Lower leg skin (tissue), 4 donors: Measurements from ENCODE around the gene RNF151. TPM values are rescaled to one million over a fixed set of nuclear protein-coding genes. Genes with fewer than 3 reads are reported as not detected.

Experiments
- DNase-seq, 2 donors: peaks; one replicate each; pipeline ENCODE4 v3.0.0-alpha.2; 2019; ENCODE audit warnings: low spot score in 2 of 2
- H3K4me3 ChIP-seq: fragments of 200-600 bp; sonication (generic); 2 replicates; pipeline ENCODE4 v1.5.1; 2017; ENCODE audit warnings: mild to moderate bottlenecking, low read depth; ENCODE audit not compliant: poor library complexity, severe bottlenecking
- CTCF ChIP-seq, 3 donors: fragments of 450-650 bp; IDR thresholded peaks; one replicate each; pipeline ENCODE4 v1.5.1; 2016; ENCODE audit warnings: antibody characterized with exemption in 3 of 3, mild to moderate bottlenecking in 3 of 3, moderate library complexity in 2 of 3
- POLR2A ChIP-seq, 2 donors: fragments of 450-650 bp; IDR thresholded peaks; one replicate each; pipeline ENCODE4 v1.6.1; 2016 to 2017; ENCODE audit warnings: antibody characterized with exemption in 2 of 2, mild to moderate bottlenecking in 1 of 2, moderate library complexity in 1 of 2
- WGBS, 2 donors: methylation state at CpG; one replicate each; pipeline ENCODE4 v1.1.5; 2018; 5-methylcytosine and 5-hydroxymethylcytosine counted together
- intact Hi-C: fragments of 100-400 bp; cut with DNase I; formaldehyde crosslinking; loops from one replicate; pipeline ENCODE4 v1.15.0; 2023; ENCODE audit warnings: low total_unique reads
- total RNA-seq, 4 donors: library from RNA; depleted of rRNA; stranded (reverse); fragments of >200 nt; gene quantifications; one replicate each; pipeline ENCODE4 v1.1.0, GENCODE V29; 2016

The RNF151 gene
- total RNA-seq, 4 donors from 2014 or later: not detected

- intact Hi-C loops: no loop called here
- H3K4me3 ChIP-seq: no peak within 1 kb of the TSS
- WGBS, 2 donors: 6 to 13% methylated on average over 19 to 28 of the region's 67 CpGs
- DNase-seq: no peak
- no peak for TF ChIP-seq POLR2A (IDR thresholded peaks at IDR 0.05)
- TF ChIP-seq CTCF (IDR thresholded peaks at IDR 0.05): no peak
Observed at GRCh38 chr16:1989209-1990100, 22.8 kb downstream of the RNF151 start, which contains the start of gene SYNGR3. TSS of gene SYNGR3 (plus strand) at chr16:1989970. CDS start at chr16:1990103, 133 bp downstream.

GRCh38 chr16:1990101-1990350 is 23.4 kb downstream of the RNF151 start:
- no peak overlapping the region for H3K4me3 ChIP-seq
- no peak for DNase-seq
- intact Hi-C loops: no loop called here
- TF ChIP-seq CTCF (IDR thresholded peaks at IDR 0.05) (no peak), POLR2A (IDR thresholded peaks at IDR 0.05) (no peak)
- 0 to 2% methylated on average over 4 to 10 of the region's 25 CpGs for WGBS, 2 donors

- no peak overlapping the region for H3K4me3 ChIP-seq
- intact Hi-C loops: no loop called here
- no peak for TF ChIP-seq CTCF (IDR thresholded peaks at IDR 0.05)
- no peak for TF ChIP-seq POLR2A (IDR thresholded peaks at IDR 0.05)
- DNase-seq: no peak
- WGBS, 2 donors: 1 to 4% methylated on average over 42 to 43 of the region's 50 CpGs
Observed at GRCh38 chr16:1990351-1991134, 23.9 kb downstream of the RNF151 start.

GRCh38 chr16:1991135-1991551 is 24.5 kb downstream of the RNF151 start:
- no peak overlapping the region for H3K4me3 ChIP-seq
- TF ChIP-seq CTCF (IDR thresholded peaks at IDR 0.05) (no peak), POLR2A (IDR thresholded peaks at IDR 0.05) (no peak)
- WGBS, 2 donors: 3 to 6% methylated on average over 12 to 18 of the region's 18 CpGs
- intact Hi-C loops: no loop called here
- DNase-seq: no peak

- 10 to 18% methylated on average over 15 to 20 of the region's 22 CpGs for WGBS, 2 donors
- H3K4me3 ChIP-seq: no peak overlapping the region
Observed at GRCh38 chr16:1991588-1991947, 24.9 kb downstream of the RNF151 start.

More at GRCh38 chr16:1991588-1991947, 24.9 kb downstream of the RNF151 start:
- intact Hi-C loops: no loop called here
- TF ChIP-seq CTCF (IDR thresholded peaks at IDR 0.05): no peak
- no peak for TF ChIP-seq POLR2A (IDR thresholded peaks at IDR 0.05)
- DNase-seq: no peak
